ENCODE measurements around the gene CHST7.

GRCh38 chrX:46549914-46550313 is 23.7 kb upstream of the CHST7 start:
- TF ChIP-seq CTCF (IDR thresholded peaks at IDR 0.05; ENCODE audit: insufficient read depth, low read length), result no peak
- TF ChIP-seq POLR2AphosphoS5 (IDR thresholded peaks at IDR 0.05; ENCODE audit: low read depth), result no peak
- TF ChIP-seq REST (IDR thresholded peaks at IDR 0.05; ENCODE audit: insufficient replicate concordance, low read depth), result no peak
- no peak for TF ChIP-seq SPI1 (IDR thresholded peaks at IDR 0.05; ENCODE audit: borderline replicate concordance, low read depth)
- no peak for TF ChIP-seq GABPA (IDR thresholded peaks at IDR 0.05; ENCODE audit: low read depth)

Data from HL-60 (cell line).